DND-41 (cell line): Measurements from ENCODE around the gene RGMB.

Source experiments
- ATAC-seq: fragments of 200-7000 bp; cut with Tn5 transposase; 3 replicates; pipeline ENCODE4 v1.9.1; 2021; ENCODE audit warnings: low read depth; ENCODE audit not compliant: insufficient read depth
- DNase-seq: peaks from one replicate; pipeline ENCODE4 v3.0.0-alpha.2; 2020
- H2AFZ ChIP-seq: 2 replicates; pipeline ENCODE4 v1.6.0; 2012; ENCODE audit warnings: low read depth, low read length
- H3K27ac ChIP-seq: 2 replicates; pipeline ENCODE4 v1.5.1; 2012; ENCODE audit warnings: low read length, inconsistent platforms
- H3K27me3 ChIP-seq: fragments of 200-600 bp; sonication (generic); 2 replicates; pipeline ENCODE4 v1.6.0; 2012; ENCODE audit warnings: low read length, mild to moderate bottlenecking, inconsistent platforms; ENCODE audit not compliant: insufficient read depth, poor library complexity
- H3K36me3 ChIP-seq: 2 replicates; pipeline ENCODE4 v1.5.1; 2012; ENCODE audit warnings: low read length, inconsistent platforms; ENCODE audit not compliant: insufficient read depth
- H3K4me1 ChIP-seq: 2 replicates; pipeline ENCODE4 v1.5.1; 2012; ENCODE audit warnings: mild to moderate bottlenecking, low read length; ENCODE audit not compliant: insufficient read depth
- H3K4me2 ChIP-seq: 2 replicates; pipeline ENCODE4 v1.6.0; 2012; ENCODE audit warnings: mild to moderate bottlenecking, moderate library complexity, low read length, inconsistent platforms; ENCODE audit not compliant: insufficient read depth
- H3K4me3 ChIP-seq, 2 experiments: fragments of 200-600 bp in 1 of 2; shearing (Covaris generic) in 1 of 2; 2 replicates each; pipeline ENCODE4 v1.5.1; 2012 to 2016; ENCODE audit warnings: inconsistent platforms in 2 of 2, low read length in 2 of 2, mild to moderate bottlenecking in 2 of 2, low read depth in 1 of 2, moderate library complexity in 1 of 2
- H3K79me2 ChIP-seq: 2 replicates; pipeline ENCODE4 v1.6.0; 2012; ENCODE audit warnings: low read length, inconsistent platforms; ENCODE audit not compliant: insufficient read depth
- H3K9ac ChIP-seq: 2 replicates; pipeline ENCODE4 v1.6.0; 2012; ENCODE audit warnings: low read depth, mild to moderate bottlenecking, inconsistent platforms, low read length, moderate library complexity
- H3K9me3 ChIP-seq: 2 replicates; pipeline ENCODE4 v1.5.1; 2012; ENCODE audit warnings: low read length, moderate library complexity, mild to moderate bottlenecking, inconsistent platforms; ENCODE audit not compliant: insufficient read depth, severe bottlenecking
- H4K20me1 ChIP-seq: 2 replicates; pipeline ENCODE4 v1.6.0; 2012; ENCODE audit warnings: low read length; ENCODE audit not compliant: insufficient read depth
- CTCF ChIP-seq: IDR thresholded peaks from 2 replicates; pipeline ENCODE4 v1.5.1; 2012; ENCODE audit warnings: borderline replicate concordance, low read length, moderate library complexity, mild to moderate bottlenecking; ENCODE audit not compliant: poor library complexity, severe bottlenecking; ENCODE audit errors: extremely low read depth
- EZH2 ChIP-seq: IDR thresholded peaks from 3 replicates; pipeline ENCODE4 v1.6.1; 2012; ENCODE audit warnings: borderline replicate concordance, low read depth, mild to moderate bottlenecking, moderate library complexity, low read length, inconsistent platforms; ENCODE audit not compliant: severe bottlenecking

RGMB gene

GRCh38 chr5:98772415-98773213 lies 849 bp upstream of the RGMB start:
- no peak for TF ChIP-seq EZH2
- TF ChIP-seq CTCF: no peak
- H3K27me3 ChIP-seq: peaks cover 51% of the 10 kb centered on the region
- peaks cover 28% of the 10 kb centered on the region for H3K4me1 ChIP-seq
- no peak overlapping the region for H3K4me3 ChIP-seq
- no peaks in the 10 kb centered on the region for H3K79me2 ChIP-seq
- H3K4me2 ChIP-seq: no peak overlapping the region
- no peaks in the 10 kb centered on the region for H3K9me3 ChIP-seq
- no peak overlapping the region for H2AFZ ChIP-seq
- no peak for DNase-seq
- no peaks in the 10 kb centered on the region for H3K36me3 ChIP-seq
- H4K20me1 ChIP-seq: no peaks in the 10 kb centered on the region
- no peak overlapping the region for H3K27ac ChIP-seq
- no peak overlapping the region for H3K9ac ChIP-seq
- no peak for ATAC-seq

GRCh38 chr5:98773214-98773463 lies 324 bp upstream of the RGMB start:
- H3K4me2 ChIP-seq: no peak overlapping the region

GRCh38 chr5:98774192-98775033 lies 950 bp downstream of the RGMB start:
- Histone ChIP-seq H3K4me2 (no peak overlapping the region), H3K4me1 (peaks cover 24% of the 10 kb centered on the region), H3K79me2 (no peaks in the 10 kb centered on the region), H2AFZ (no peak overlapping the region), H3K4me3 (no peak overlapping the region), H3K9me3 (no peaks in the 10 kb centered on the region), H4K20me1 (no peaks in the 10 kb centered on the region), H3K27me3 (peaks cover 37% of the 10 kb centered on the region), H3K36me3 (no peaks in the 10 kb centered on the region), H3K9ac (no peak overlapping the region), H3K27ac (no peak overlapping the region)
- DNase-seq: no peak
- no peak for TF ChIP-seq EZH2
- ATAC-seq: no peak

More at GRCh38 chr5:98773214-98773463, 324 bp upstream of the RGMB start:
- no peak for TF ChIP-seq CTCF
- no peak for TF ChIP-seq EZH2
- no peaks in the 10 kb centered on the region for H3K79me2 ChIP-seq
- DNase-seq (no peak), ATAC-seq (no peak)
- no peak overlapping the region for H2AFZ ChIP-seq
- no peaks in the 10 kb centered on the region for H3K9me3 ChIP-seq
- H3K4me3 ChIP-seq: no peak overlapping the region
- no peak overlapping the region for H3K27ac ChIP-seq
- peaks cover 28% of the 10 kb centered on the region for H3K4me1 ChIP-seq
- no peak overlapping the region for H3K9ac ChIP-seq
- H3K27me3 ChIP-seq: peaks cover 50% of the 10 kb centered on the region
- no peaks in the 10 kb centered on the region for H4K20me1 ChIP-seq
- H3K36me3 ChIP-seq: no peaks in the 10 kb centered on the region

- no peaks in the 10 kb centered on the region for H4K20me1 ChIP-seq
- no peaks in the 10 kb centered on the region for H3K36me3 ChIP-seq
- H3K9ac ChIP-seq: no peak overlapping the region
- H3K9me3 ChIP-seq: no peaks in the 10 kb centered on the region
- H3K4me1 ChIP-seq: peaks cover 15% of the 10 kb centered on the region
- H3K79me2 ChIP-seq: no peaks in the 10 kb centered on the region
- H3K27me3 ChIP-seq: peaks cover 27% of the 10 kb centered on the region
- TF ChIP-seq EZH2: no peak
- TF ChIP-seq CTCF: no peak
- ATAC-seq (no peak), DNase-seq (no peak)
- H3K27ac ChIP-seq: no peak overlapping the region
- H3K4me2 ChIP-seq: no peak overlapping the region
- H2AFZ ChIP-seq: no peak overlapping the region
- no peak overlapping the region for H3K4me3 ChIP-seq
These were observed 2.0 kb downstream of the RGMB start for GRCh38 chr5:98775246-98776065.
